Pancreas (tissue), 10 donors: Measurements from ENCODE around the gene HEATR9. TPM values are rescaled to one million over a fixed set of nuclear protein-coding genes. Genes with fewer than 3 reads are reported as not detected.
"Not testable (repeated sequence)": the region's sequence is repeated elsewhere in the genome, so short reads cannot be mapped to it uniquely, and the experiment has no call there.

Experiments
- ATAC-seq, 4 donors: fragments of 200-7000 bp; cut with Tn5 transposase; one replicate each; pipeline versions ENCODE4 v1.8.0 to v1.9.1; 2020; ENCODE audit warnings: mild to moderate bottlenecking in 4 of 4, moderate library complexity in 4 of 4
- DNase-seq, 6 donors: peaks; one replicate each; pipeline ENCODE4 v3.0.0-alpha.2; 2020
- FAIRE-seq: peaks from 2 replicates; lab custom pipeline; 2012; peaks lifted over from hg19 to GRCh38; lab: Jason Lieb, UNC
- H3K27ac ChIP-seq, 4 donors: fragments of 200-600 bp; sonication (generic); 1 replicate in 3 of 4; 2 replicates in 1 of 4; pipeline versions ENCODE4 v1.5.0 to v1.8.0; 2020
- H3K27me3 ChIP-seq, 4 donors: fragments of 200-600 bp; one replicate each; pipeline ENCODE4 v1.8.0; 2021
- H3K36me3 ChIP-seq, 3 donors: fragments of 200-600 bp; sonication (generic) in 1 of 3; one replicate each; pipeline versions ENCODE4 v1.5.0 to v1.8.0; 2020 to 2021
- H3K4me1 ChIP-seq, 3 donors: fragments of 200-600 bp; one replicate each; pipeline ENCODE4 v1.8.0; 2021
- H3K4me3 ChIP-seq, 4 donors: fragments of 200-600 bp; sonication (generic) in 2 of 4; one replicate each; pipeline versions ENCODE4 v1.5.0 to v1.8.0; 2020 to 2021
- H3K9me3 ChIP-seq, 4 donors: fragments of 200-600 bp; one replicate each; pipeline ENCODE4 v1.8.0; 2021
- CTCF ChIP-seq, 4 donors: fragments of 200-600 bp; sonication (generic) in 3 of 4; IDR thresholded peaks; one replicate each; pipeline versions ENCODE4 v1.5.0 to v1.8.0; 2021; ENCODE audit warnings: antibody characterized with exemption in 4 of 4
- WGBS, 2 donors: extraction: QIAGEN DNeasy Blood & Tissue Kit; methylation state at CpG; one replicate each; pipeline ENCODE4 v1.1.7; 2013; 5-methylcytosine and 5-hydroxymethylcytosine counted together
- intact Hi-C, 3 donors: fragments of 100-400 bp; cut with DNase I; formaldehyde crosslinking; loops; one replicate each; pipeline versions ENCODE4 v1.11.1 to v1.14.2; 2022
- polyA plus RNA-seq, 2 donors: library from polyadenylated mRNA; stranded (reverse); fragments of 200-250 nt; gene quantifications; one replicate each; pipeline ENCODE4 v1.2.3, GENCODE V29; 2013
- total RNA-seq, 6 donors: library from RNA; stranded (reverse); fragmentation: NEBNext Ultra II Directional in 4 of 6; extraction: Animal tissue kit (Norgen Biotek cat#: 25700) in 4 of 6; gene quantifications; one replicate each; pipeline versions ENCODE4 v1.2.1 to v1.2.4, GENCODE V29; 2021 to 2023
- donor health status: healthy with polysubstance abuse.
- donor health status: DM: no; HTN: no; CAD: no; lungs with moderate emphysema.
- donor health status: DM: no; HTN: no; CAD: no.
- donor health status: control.
- donor health status: control.
- donor health status: Bipolar disorder and iron deficiency.
- donor health status: DM: yes; HTN: yes; CAD: no.
- donor health status: DM: no; HTN: no; CAD: no.
- donor health status: DM: no; HTN: no; CAD: no.
- donor health status: DM: yes; HTN: yes; CAD: no.

Gene HEATR9
- total and polyA plus RNA-seq, 8 donors = not detected

DNA sequence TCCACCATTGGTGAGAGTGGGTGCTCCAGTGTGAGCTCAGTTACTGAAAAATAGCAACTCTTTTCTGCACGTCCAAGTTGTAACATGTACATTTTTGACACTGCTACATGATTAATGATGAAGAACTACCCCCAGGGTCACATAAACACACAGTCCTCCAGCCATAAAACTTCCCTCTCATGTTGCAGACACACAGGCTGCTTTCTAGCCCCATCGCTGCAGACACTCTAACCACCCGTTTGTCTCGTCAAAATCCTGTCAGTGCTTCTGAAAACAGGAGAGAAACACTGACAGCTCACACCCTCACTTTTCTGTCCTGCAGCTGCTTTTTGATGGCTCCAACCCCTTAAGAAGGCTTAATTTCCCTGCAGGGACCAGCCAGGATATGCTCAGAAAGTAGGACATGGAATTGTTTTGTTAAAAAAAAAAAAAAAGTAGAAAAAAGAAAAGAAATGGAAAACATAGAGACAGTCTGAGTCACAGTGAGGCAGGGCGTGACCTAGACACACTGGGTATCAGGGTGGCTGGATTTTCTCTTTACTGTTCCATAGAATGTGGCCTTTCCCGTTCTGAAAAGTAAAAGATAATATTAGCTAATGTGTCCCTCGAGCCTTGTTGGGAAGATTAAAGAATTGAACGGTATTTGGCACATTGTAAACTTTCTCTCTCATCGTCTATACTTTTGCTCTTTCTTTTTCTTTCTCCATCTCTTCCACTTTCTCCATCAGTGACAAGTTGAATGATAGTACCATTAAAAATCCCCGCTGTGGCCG, 32.2 kb upstream of the HEATR9 start:
- no peaks in the 10 kb centered on the region for H3K9me3 ChIP-seq
- no peak overlapping the region for H3K27ac ChIP-seq
- WGBS, 2 donors = 58 to 64% methylated on average over 11 of the region's 11 CpGs
- ATAC-seq (no peak), FAIRE-seq (no peak), DNase-seq (no peak)
- no peaks in the 10 kb centered on the region for H3K27me3 ChIP-seq
- no peak overlapping the region for H3K4me3 ChIP-seq
- no peaks in the 10 kb centered on the region for H3K4me1 ChIP-seq
- H3K36me3 ChIP-seq = no peaks in the 10 kb centered on the region
- TF ChIP-seq CTCF (IDR thresholded peaks at IDR 0.05) = no peak
- intact Hi-C loops = no loop called here

- ATAC-seq = no peak
- Histone ChIP-seq H3K36me3 (no peaks in the 10 kb centered on the region), H3K4me3 (no peak overlapping the region), H3K9me3 (no peaks in the 10 kb centered on the region), H3K27me3 (no peaks in the 10 kb centered on the region), H3K27ac (no peak overlapping the region), H3K4me1 (no peaks in the 10 kb centered on the region)
- no peak for FAIRE-seq
- 72 to 76% methylated on average over 5 of the region's 5 CpGs for WGBS, 2 donors
- TF ChIP-seq CTCF (IDR thresholded peaks at IDR 0.05) = no peak
- intact Hi-C loops = no loop called here
- no peak for DNase-seq
These were observed 31.6 kb upstream of the HEATR9 start for GRCh38 chr17:35900280-35900679.

DNA sequence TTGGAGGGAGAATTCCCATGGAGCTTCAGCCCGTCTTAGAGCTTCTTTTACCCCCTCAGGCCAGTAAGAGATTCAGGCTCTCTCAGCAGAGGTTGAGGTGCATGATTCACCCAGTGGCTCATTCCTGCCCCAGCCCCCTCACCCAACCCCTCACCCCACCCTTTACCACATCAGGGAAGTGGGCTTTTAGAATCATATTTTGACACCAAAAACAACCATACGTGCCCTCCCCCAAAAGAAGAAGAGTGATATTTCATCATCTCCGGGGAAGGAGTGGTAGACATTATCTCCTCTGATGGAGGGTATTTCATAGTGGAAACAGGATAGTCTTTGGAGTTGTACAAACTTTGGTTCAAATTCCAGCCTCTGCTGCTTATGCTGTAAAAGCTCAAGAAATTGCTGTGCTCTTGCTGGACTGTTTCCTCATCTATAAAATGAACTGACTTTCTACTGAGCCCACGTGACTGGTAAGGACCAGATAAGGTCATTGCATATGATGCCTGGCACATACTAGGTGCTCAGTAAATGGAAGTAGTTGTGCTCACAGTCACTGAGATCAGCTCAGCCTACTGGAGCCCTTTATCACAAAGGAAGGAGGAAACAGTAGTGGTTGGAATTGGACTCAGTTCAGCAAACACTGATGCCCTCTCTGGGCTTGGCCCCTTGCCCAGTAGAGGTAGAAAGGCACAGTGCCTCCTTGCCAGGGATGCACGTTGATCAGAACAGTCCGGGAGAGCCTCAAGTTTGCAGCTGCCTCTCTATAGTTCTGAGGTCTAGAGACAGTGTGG, 29.8 kb upstream of the HEATR9 start:
- no peaks in the 10 kb centered on the region for H3K9me3 ChIP-seq
- no peak overlapping the region for H3K27ac ChIP-seq
- no peaks in the 10 kb centered on the region for H3K4me1 ChIP-seq
- H3K4me3 ChIP-seq = no peak overlapping the region
- H3K36me3 ChIP-seq = no peaks in the 10 kb centered on the region
- 39 to 45% methylated on average over 6 of the region's 6 CpGs for WGBS, 2 donors
- intact Hi-C loops = no loop called here
- peak; percentile 77 to 91 (median 87) for ATAC-seq
- TF ChIP-seq CTCF (IDR thresholded peaks at IDR 0.05) = no peak
- H3K27me3 ChIP-seq = no peaks in the 10 kb centered on the region
- no peak for FAIRE-seq
- peak; percentile 48 to 79 (median 69) for DNase-seq

- H3K27me3 ChIP-seq, H3K4me3 ChIP-seq, intact Hi-C loops, DNase-seq, H3K27ac ChIP-seq, H3K4me1 ChIP-seq, ATAC-seq, FAIRE-seq, H3K9me3 ChIP-seq, H3K36me3 ChIP-seq: not testable (repeated sequence)
- WGBS, 2 donors = 96 to 99% methylated on average over 7 of the region's 7 CpGs
These were observed 29.1 kb upstream of the HEATR9 start for GRCh38 chr17:35897772-35898171.

GRCh38 chr17:35895636-35896587, 27.2 kb upstream of the HEATR9 start:
- no peak overlapping the region for H3K27ac ChIP-seq
- peak in 1 of 4 donors; percentile 45 for ATAC-seq

More at GRCh38 chr17:35895636-35896587, 27.2 kb upstream of the HEATR9 start:
- FAIRE-seq (no peak), DNase-seq (no peak)
- no peaks in the 10 kb centered on the region for H3K9me3 ChIP-seq
- WGBS, 2 donors = 74 to 81% methylated on average over 14 of the region's 14 CpGs
- no peaks in the 10 kb centered on the region for H3K27me3 ChIP-seq
- H3K36me3 ChIP-seq = no peaks in the 10 kb centered on the region
- no peak for TF ChIP-seq CTCF (IDR thresholded peaks at IDR 0.05)
- H3K4me1 ChIP-seq = no peaks in the 10 kb centered on the region
- intact Hi-C loops = no loop called here
- no peak overlapping the region for H3K4me3 ChIP-seq
